WTC11 (cell line): Measurements from ENCODE around the gene BOLA3. TPM values are rescaled to one million over a fixed set of nuclear protein-coding genes. Genes with fewer than 3 reads are reported as not detected.

Source experiments
- ATAC-seq: fragments of 200-7000 bp; cut with Tn5 transposase; 2 replicates; pipeline ENCODE4 v1.10.0; 2021; ENCODE audit warnings: mild to moderate bottlenecking, moderate library complexity
- CTCF ChIA-PET: fragments of 300-600 bp; sonication (Branson Sonifier 250); formaldehyde crosslinking; loops from one replicate; lab custom pipeline; 2021; ENCODE audit warnings: antibody characterized with exemption; lab: Charles Lee
- POLR2A ChIA-PET: fragments of 350-600 bp; sonication (Branson Sonifier 250); formaldehyde crosslinking; loops from one replicate; lab custom pipeline; 2021; ENCODE audit warnings: antibody characterized with exemption; lab: Charles Lee
- DNase-seq: peaks from one replicate; pipeline ENCODE4 v3.0.0; 2021; ENCODE audit warnings: low spot score
- H3K27ac Mint-ChIP-seq: 2 replicates; pipeline ENCODE4 v1.8.0; 2021; ENCODE audit warnings: mixed read lengths
- H3K27me3 Mint-ChIP-seq: 2 replicates; pipeline ENCODE4 v1.8.0; 2021; ENCODE audit warnings: low read depth, mild to moderate bottlenecking, moderate library complexity, mixed read lengths
- H3K36me3 Mint-ChIP-seq: 2 replicates; pipeline ENCODE4 v1.8.0; 2021; ENCODE audit warnings: mixed read lengths
- H3K4me1 Mint-ChIP-seq: 2 replicates; pipeline ENCODE4 v1.8.0; 2022; ENCODE audit warnings: mixed read lengths
- H3K4me3 Mint-ChIP-seq: 2 replicates; pipeline ENCODE4 v1.8.0; 2021; ENCODE audit warnings: mild to moderate bottlenecking, moderate library complexity, mixed read lengths
- H3K9me3 Mint-ChIP-seq: 2 replicates; pipeline ENCODE4 v1.8.0; 2021; ENCODE audit warnings: mixed read lengths
- ARID4B ChIP-seq: sonication (generic); formaldehyde crosslinking; IDR thresholded peaks from 2 replicates; pipeline ENCODE4 v1.8.0; 2023; ENCODE audit warnings: missing genetic modification reagents, mild to moderate bottlenecking, borderline replicate concordance
- ATF6 ChIP-seq: sonication (generic); formaldehyde crosslinking; IDR thresholded peaks from 2 replicates; pipeline ENCODE4 v1.8.1; 2023; ENCODE audit warnings: mild to moderate bottlenecking, missing genetic modification reagents
- CBFB ChIP-seq: sonication (generic); formaldehyde crosslinking; IDR thresholded peaks from 2 replicates; pipeline ENCODE4 v1.8.1; 2022; ENCODE audit warnings: mild to moderate bottlenecking, low read depth, missing genetic modification reagents
- CREB1 ChIP-seq: sonication (generic); formaldehyde crosslinking; IDR thresholded peaks from 2 replicates; pipeline ENCODE4 v1.8.0; 2023; ENCODE audit warnings: mild to moderate bottlenecking, missing genetic modification reagents
- CREM ChIP-seq: sonication (generic); formaldehyde crosslinking; IDR thresholded peaks from 2 replicates; pipeline ENCODE4 v1.8.1; 2022; ENCODE audit warnings: mild to moderate bottlenecking, missing genetic modification reagents, moderate library complexity
- ETV6 ChIP-seq: sonication (generic); formaldehyde crosslinking; IDR thresholded peaks from 2 replicates; pipeline ENCODE4 v1.8.1; 2022; ENCODE audit warnings: mild to moderate bottlenecking, missing genetic modification reagents
- GRHL2 ChIP-seq: fragments of 250-450 bp; sonication (Bioruptor Pico); IDR thresholded peaks from 2 replicates; pipeline ENCODE4 v1.8.0; 2022; ENCODE audit warnings: mild to moderate bottlenecking, moderate library complexity; ENCODE audit not compliant: insufficient replicate concordance, severe bottlenecking
- JUN ChIP-seq: sonication (generic); formaldehyde crosslinking; IDR thresholded peaks from 2 replicates; pipeline ENCODE4 v1.8.0; 2023; ENCODE audit warnings: mild to moderate bottlenecking, missing genetic modification reagents
- MYBL2 ChIP-seq: sonication (generic); formaldehyde crosslinking; IDR thresholded peaks from 2 replicates; pipeline ENCODE4 v1.8.1; 2023; ENCODE audit warnings: mild to moderate bottlenecking, moderate library complexity, missing genetic modification reagents
- NFE2L1 ChIP-seq: sonication (generic); formaldehyde crosslinking; IDR thresholded peaks from 2 replicates; pipeline ENCODE4 v1.8.1; 2023; ENCODE audit warnings: missing genetic modification reagents
- NR1H2 ChIP-seq: sonication (generic); formaldehyde crosslinking; IDR thresholded peaks from 2 replicates; pipeline ENCODE4 v1.9.0; 2021; ENCODE audit warnings: mild to moderate bottlenecking, moderate library complexity, missing genetic modification reagents
- RELA ChIP-seq: sonication (generic); formaldehyde crosslinking; IDR thresholded peaks from 2 replicates; pipeline ENCODE4 v1.8.1; 2022; ENCODE audit warnings: missing genetic modification reagents, mild to moderate bottlenecking, borderline replicate concordance
- RORB ChIP-seq: fragments of 250-450 bp; sonication (Bioruptor Pico); IDR thresholded peaks from 2 replicates; pipeline ENCODE4 v1.9.0; 2021; ENCODE audit warnings: mild to moderate bottlenecking
- TCF7 ChIP-seq: sonication (generic); formaldehyde crosslinking; IDR thresholded peaks from 2 replicates; pipeline ENCODE4 v1.8.0; 2022; ENCODE audit warnings: mild to moderate bottlenecking, low read depth, missing genetic modification reagents, moderate library complexity
- TP53 ChIP-seq: sonication (generic); formaldehyde crosslinking; IDR thresholded peaks from 2 replicates; pipeline ENCODE4 v1.8.1; 2023; ENCODE audit warnings: mild to moderate bottlenecking, missing genetic modification reagents
- ZBTB21 ChIP-seq: sonication (generic); formaldehyde crosslinking; IDR thresholded peaks from 2 replicates; pipeline ENCODE4 v1.8.1; 2023; ENCODE audit warnings: mild to moderate bottlenecking, missing genetic modification reagents, borderline replicate concordance
- ZBTB43 ChIP-seq: sonication (generic); formaldehyde crosslinking; IDR thresholded peaks from 2 replicates; pipeline ENCODE4 v1.8.1; 2023; ENCODE audit warnings: mild to moderate bottlenecking, missing genetic modification reagents
- ZNF138 ChIP-seq: sonication (generic); formaldehyde crosslinking; conservative IDR thresholded peaks from 2 replicates; pipeline ENCODE4 v1.8.1; 2022; ENCODE audit warnings: mild to moderate bottlenecking, moderate library complexity, missing genetic modification reagents
- ZNF219 ChIP-seq: sonication (generic); formaldehyde crosslinking; IDR thresholded peaks from 2 replicates; pipeline ENCODE4 v1.8.0; 2023; ENCODE audit warnings: missing genetic modification reagents, mild to moderate bottlenecking, borderline replicate concordance
- ZNF232 ChIP-seq: sonication (generic); formaldehyde crosslinking; IDR thresholded peaks from 2 replicates; pipeline ENCODE4 v1.8.0; 2022; ENCODE audit warnings: mild to moderate bottlenecking, missing genetic modification reagents
- ZNF416 ChIP-seq: fragments of 250-450 bp; sonication (Bioruptor Pico); IDR thresholded peaks from 2 replicates; pipeline ENCODE4 v1.9.0; 2021; ENCODE audit warnings: mild to moderate bottlenecking, inconsistent platforms
- ZNF425 ChIP-seq: fragments of 250-450 bp; sonication (Bioruptor Pico); conservative IDR thresholded peaks from 2 replicates; pipeline ENCODE4 v1.9.0; 2021; ENCODE audit warnings: mild to moderate bottlenecking
- total RNA-seq: library from RNA; stranded (reverse); gene quantifications from 3 replicates; pipeline ENCODE4 v1.2.3, GENCODE V29; 2021

Gene BOLA3
- total RNA-seq, 1 experiment from 2014 or later = 58.2 TPM

- TF ChIP-seq ARID4B (no peak), ZBTB21 (CRISPR knock-in tag) (no peak), ATF6 (no peak), ETV6 (CRISPR knock-in tag) (no peak), JUN (CRISPR knock-in tag) (no peak), ZNF416 (CRISPR knock-in tag) (no peak)
- TF ChIP-seq, all 79 proteins: peak for 0
These were observed 17.0 kb upstream of the BOLA3 start (continued) for GRCh38 chr2:74164761-74165160.

- CTCF ChIA-PET = interaction anchor here (0.8 kb wide), 1 partner anchor 16 kb away, joined by 3 read pairs; no protein-coding TSS in a partner anchor
- H3K36me3 Mint-ChIP-seq = peaks cover 67% of the 10 kb centered on the region
These were observed 15.2 kb upstream of the BOLA3 start for GRCh38 chr2:74162951-74163350.

GRCh38 chr2:74155830-74156229 lies 8.1 kb upstream of the BOLA3 start:
- Mint-ChIP-seq H3K4me3 (no peak overlapping the region), H3K9me3 (no peaks in the 10 kb centered on the region), H3K27me3 (no peaks in the 10 kb centered on the region), H3K27ac (no peak overlapping the region), H3K36me3 (peaks cover 45% of the 10 kb centered on the region), H3K4me1 (no peaks in the 10 kb centered on the region)
- CTCF ChIA-PET = no interaction called here
- no peak for TF ChIP-seq CREB1 (CRISPR knock-in tag)
- TF ChIP-seq NFE2L1 (CRISPR knock-in tag) = no peak
- TF ChIP-seq GRHL2 (CRISPR knock-in tag) = no peak
- TF ChIP-seq TP53 (CRISPR knock-in tag) = no peak
- no peak for TF ChIP-seq JUN (CRISPR knock-in tag)
- no peak for TF ChIP-seq CBFB (CRISPR knock-in tag)
- TF ChIP-seq ZNF232 = no peak
- no peak for TF ChIP-seq ZNF219 (CRISPR knock-in tag)
- no peak for TF ChIP-seq ZNF425 (CRISPR knock-in tag)
- TF ChIP-seq CREM = no peak
- TF ChIP-seq RELA (CRISPR knock-in tag) = no peak
- no peak for TF ChIP-seq ZNF138 (CRISPR knock-in tag)
- TF ChIP-seq RORB (CRISPR knock-in tag) = no peak
- no peak for TF ChIP-seq TCF7 (CRISPR knock-in tag)
- POLR2A ChIA-PET = no interaction called here
- ATAC-seq = no peak
- DNase-seq = no peak

More at GRCh38 chr2:74162951-74163350, 15.2 kb upstream of the BOLA3 start:
- Mint-ChIP-seq H3K27me3 (no peaks in the 10 kb centered on the region), H3K4me1 (no peaks in the 10 kb centered on the region), H3K4me3 (no peak overlapping the region)
- DNase-seq (no peak), ATAC-seq (no peak)
- TF ChIP-seq NR1H2 (no peak), ZNF232 (no peak), ZBTB43 (CRISPR knock-in tag) (no peak), MYBL2 (no peak), CREB1 (CRISPR knock-in tag) (no peak)
- TF ChIP-seq, all 79 proteins: peak for 0
- H3K9me3 Mint-ChIP-seq = no peaks in the 10 kb centered on the region
- no peak overlapping the region for H3K27ac Mint-ChIP-seq
- POLR2A ChIA-PET = interaction anchor here (0.7 kb wide), 1 partner anchor 15 kb away, joined by 4 read pairs; the partner anchor contains the start of gene MOB1A
